Measurements from ENCODE around the gene ICAM1. TPM values are rescaled to one million over a fixed set of nuclear protein-coding genes. Genes with fewer than 3 reads are reported as not detected.
A peak's percentile ranks its signal among the peaks of the same experiment; 100 is the strongest.

The ICAM1 gene
- total RNA-seq, 1 experiment from 2014 or later: 23.8 TPM

- Histone ChIP-seq H3K27me3 (ENCODE audit: insufficient read depth, low read depth) (no peaks in the 10 kb centered on the region), H3K36me3 (ENCODE audit: low read depth) (peaks cover 42% of the 10 kb centered on the region; the same call in 1 of the 2 replicates), H3K9me2 (ENCODE audit: insufficient read depth) (no peaks in the 10 kb centered on the region), H3K9me3 (ENCODE audit: insufficient read depth, low read depth) (no peaks in the 10 kb centered on the region), H3K4me1 (replicated peaks; ENCODE audit: insufficient read depth) (peaks cover 10% of the 10 kb centered on the region), H3F3A (ENCODE audit: insufficient read depth, low read depth) (peaks cover 16% of the 10 kb centered on the region; the same call in 1 of the 2 replicates), H3K79me2 (ENCODE audit: low read depth) (peaks cover 29% of the 10 kb centered on the region), H3K4me2 (no peak overlapping the region), H3K4me3 (no peak overlapping the region), H3K27ac (no peak overlapping the region), H2AFZ (no peak overlapping the region), H4K20me1 (ENCODE audit: insufficient read depth) (peaks cover 28% of the 10 kb centered on the region)
- no peak for DNase-seq
- ChIA-PET CTCF (no interaction called here), POLR2A (ENCODE audit: unreplicated experiment) (no interaction called here)
- intact Hi-C loops (cut with micrococcal nuclease; ENCODE audit: unreplicated experiment): no loop called here
- TF ChIP-seq CTCF (conservative IDR thresholded peaks at IDR 0.05) (no peak), EZH2 (IDR thresholded peaks at IDR 0.05; ENCODE audit: low read depth) (no peak)
- BruUV-seq (replicated peaks): no TSS peak
These were observed 58.6 kb downstream of the ICAM1 start for GRCh38 chr19:10329555-10329954.

GRCh38 chr19:10332158-10332964 lies 61.4 kb downstream of the ICAM1 start:
- peak overlapping the region; percentile 78 for H3K4me3 ChIP-seq
- no peak for TF ChIP-seq EZH2 (IDR thresholded peaks at IDR 0.05; ENCODE audit: low read depth)
- peaks cover 8% of the 10 kb centered on the region; the same call in 1 of the 2 replicates for H3F3A ChIP-seq (ENCODE audit: insufficient read depth, low read depth)
- H3K9me2 ChIP-seq (ENCODE audit: insufficient read depth): no peaks in the 10 kb centered on the region
- peaks cover 30% of the 10 kb centered on the region; the same call in 1 of the 2 replicates for H3K36me3 ChIP-seq (ENCODE audit: low read depth)
- intact Hi-C loops (cut with micrococcal nuclease; ENCODE audit: unreplicated experiment): loop anchor here (5.0 kb wide), 1 partner anchor 50 kb away; the partner anchor contains the start of gene TYK2
- peak overlapping the region; percentile 76 for H2AFZ ChIP-seq
- H4K20me1 ChIP-seq (ENCODE audit: insufficient read depth): peaks cover 19% of the 10 kb centered on the region
- H3K9me3 ChIP-seq (ENCODE audit: insufficient read depth, low read depth): no peaks in the 10 kb centered on the region
- peaks cover 29% of the 10 kb centered on the region for H3K79me2 ChIP-seq (ENCODE audit: low read depth)
- H3K4me2 ChIP-seq: peak overlapping the region; percentile 99
- CTCF ChIA-PET: no interaction called here
- no peak overlapping the region for H3K27ac ChIP-seq
- no peaks in the 10 kb centered on the region for H3K27me3 ChIP-seq (ENCODE audit: insufficient read depth, low read depth)
- POLR2A ChIA-PET (ENCODE audit: unreplicated experiment): no interaction called here
- DNase-seq: peak in 1 of 2 experiments; percentile 36
- peaks cover 10% of the 10 kb centered on the region for H3K4me1 ChIP-seq (replicated peaks; ENCODE audit: insufficient read depth)
- BruUV-seq (replicated peaks): no TSS peak

GRCh38 chr19:10332965-10333757 lies 62.2 kb downstream of the ICAM1 start, which contains the start of gene RAVER1:
RAVER1 (minus strand) TSS chr19:10333529; CDS start chr19:10333507, 22 bp downstream.
- peaks cover 8% of the 10 kb centered on the region; the same call in 1 of the 2 replicates for H3F3A ChIP-seq (ENCODE audit: insufficient read depth, low read depth)
- H3K9me3 ChIP-seq (ENCODE audit: insufficient read depth, low read depth): no peaks in the 10 kb centered on the region
- peak within 1 kb of the TSS; percentile 55 for H3K27ac ChIP-seq
- H3K4me2 ChIP-seq: peak within 1 kb of the TSS; percentile 99
- BruUV-seq (replicated peaks): no TSS peak
- no peaks in the 10 kb centered on the region for H3K9me2 ChIP-seq (ENCODE audit: insufficient read depth)
- ChIA-PET CTCF (interaction anchor here (0.6 kb wide), 2 partner anchors 208 to 1042 kb away, joined by 3 to 6 read pairs; no protein-coding TSS in a partner anchor), POLR2A (ENCODE audit: unreplicated experiment) (interaction anchor here (0.5 to 1.0 kb wide), 11 partner anchors 14 to 931 kb away, joined by 3 to 39 read pairs (median 5); partner anchors contain the start of gene ICAM4)
- H3K4me3 ChIP-seq: peak within 1 kb of the TSS; percentile 78
- H3K36me3 ChIP-seq (ENCODE audit: low read depth): peaks cover 23% of the 10 kb centered on the region; the same call in 1 of the 2 replicates
- H3K79me2 ChIP-seq (ENCODE audit: low read depth): peaks cover 29% of the 10 kb centered on the region
- intact Hi-C loops (cut with micrococcal nuclease; ENCODE audit: unreplicated experiment): loop anchor here (1.0 to 5.0 kb wide), 2 partner anchors 49 to 64 kb away; partner anchors contain the start of gene TYK2
- peak; percentile 91 to 95 for DNase-seq
- no peaks in the 10 kb centered on the region for H3K27me3 ChIP-seq (ENCODE audit: insufficient read depth, low read depth)
- H2AFZ ChIP-seq: peak within 1 kb of the TSS; percentile 95
- TF ChIP-seq EZH2 (IDR thresholded peaks at IDR 0.05; ENCODE audit: low read depth) (no peak), CTCF (conservative IDR thresholded peaks at IDR 0.05) (no peak)
- H4K20me1 ChIP-seq (ENCODE audit: insufficient read depth): peaks cover 15% of the 10 kb centered on the region
- peaks cover 10% of the 10 kb centered on the region for H3K4me1 ChIP-seq (replicated peaks; ENCODE audit: insufficient read depth)

Measured in PC-9 (cell line).